Measurements from ENCODE around the gene ADD1.

The ADD1 gene

GRCh38 chr4:2843263-2843940 is at the start of gene ADD1:
Gene ADD1, plus strand, starts transcription at chr4:2843844. Its CDS starts 32,072 bp downstream, at chr4:2875916.
- in situ Hi-C loops (cut with HindIII; ENCODE audit: low pct_ligation_motif_present, low pct_unique_long_range_greater_than_20kb, low sequenced_read_pairs): no loop called here

GRCh38 chr4:2794486-2795299 is 49.0 kb upstream of the ADD1 start:
- DNase-seq: peak; percentile 23
- in situ Hi-C loops (cut with HindIII; ENCODE audit: low pct_ligation_motif_present, low pct_unique_long_range_greater_than_20kb, low sequenced_read_pairs): no loop called here

More at GRCh38 chr4:2843263-2843940, at the start of gene ADD1:
- peak; percentile 86 for DNase-seq

- in situ Hi-C loops (cut with HindIII; ENCODE audit: low pct_ligation_motif_present, low pct_unique_long_range_greater_than_20kb, low sequenced_read_pairs): no loop called here
- DNase-seq: no peak
Observed at GRCh38 chr4:2795300-2795892, 48.2 kb upstream of the ADD1 start.

- in situ Hi-C loops (cut with HindIII; ENCODE audit: low pct_ligation_motif_present, low pct_unique_long_range_greater_than_20kb, low sequenced_read_pairs): no loop called here
Observed at GRCh38 chr4:2795893-2796848, 47.5 kb upstream of the ADD1 start.

GRCh38 chr4:2796849-2797544 is 46.6 kb upstream of the ADD1 start:
- no peak for DNase-seq
- in situ Hi-C loops (cut with HindIII; ENCODE audit: low pct_ligation_motif_present, low pct_unique_long_range_greater_than_20kb, low sequenced_read_pairs): no loop called here

More at GRCh38 chr4:2795893-2796848, 47.5 kb upstream of the ADD1 start:
- peak; percentile 85 for DNase-seq

GRCh38 chr4:2797545-2798305 is 45.9 kb upstream of the ADD1 start:
- in situ Hi-C loops (cut with HindIII; ENCODE audit: low pct_ligation_motif_present, low pct_unique_long_range_greater_than_20kb, low sequenced_read_pairs): no loop called here
- no peak for DNase-seq

- in situ Hi-C loops (cut with HindIII; ENCODE audit: low pct_ligation_motif_present, low pct_unique_long_range_greater_than_20kb, low sequenced_read_pairs): no loop called here
- DNase-seq: no peak
Observed at GRCh38 chr4:2798399-2799223, 45.0 kb upstream of the ADD1 start.

- in situ Hi-C loops (cut with HindIII; ENCODE audit: low pct_ligation_motif_present, low pct_unique_long_range_greater_than_20kb, low sequenced_read_pairs): no loop called here
- DNase-seq: no peak
Observed at GRCh38 chr4:2799224-2799911, 44.3 kb upstream of the ADD1 start.

GRCh38 chr4:2799971-2800690 is 43.5 kb upstream of the ADD1 start:
- in situ Hi-C loops (cut with HindIII; ENCODE audit: low pct_ligation_motif_present, low pct_unique_long_range_greater_than_20kb, low sequenced_read_pairs): no loop called here

GRCh38 chr4:2800691-2801596 is 42.7 kb upstream of the ADD1 start:
- in situ Hi-C loops (cut with HindIII; ENCODE audit: low pct_ligation_motif_present, low pct_unique_long_range_greater_than_20kb, low sequenced_read_pairs): no loop called here
- DNase-seq: no peak

More at GRCh38 chr4:2799971-2800690, 43.5 kb upstream of the ADD1 start:
- no peak for DNase-seq

GRCh38 chr4:2802618-2803531 is 40.8 kb upstream of the ADD1 start:
- DNase-seq: no peak
- in situ Hi-C loops (cut with HindIII; ENCODE audit: low pct_ligation_motif_present, low pct_unique_long_range_greater_than_20kb, low sequenced_read_pairs): no loop called here

- in situ Hi-C loops (cut with HindIII; ENCODE audit: low pct_ligation_motif_present, low pct_unique_long_range_greater_than_20kb, low sequenced_read_pairs): no loop called here
Observed at GRCh38 chr4:2803624-2804448, 39.8 kb upstream of the ADD1 start.

More at GRCh38 chr4:2803624-2804448, 39.8 kb upstream of the ADD1 start:
- no peak for DNase-seq

Measured in ACHN (cell line).